Measurements from ENCODE around the gene CYB561D1.

Gene CYB561D1

DNA sequence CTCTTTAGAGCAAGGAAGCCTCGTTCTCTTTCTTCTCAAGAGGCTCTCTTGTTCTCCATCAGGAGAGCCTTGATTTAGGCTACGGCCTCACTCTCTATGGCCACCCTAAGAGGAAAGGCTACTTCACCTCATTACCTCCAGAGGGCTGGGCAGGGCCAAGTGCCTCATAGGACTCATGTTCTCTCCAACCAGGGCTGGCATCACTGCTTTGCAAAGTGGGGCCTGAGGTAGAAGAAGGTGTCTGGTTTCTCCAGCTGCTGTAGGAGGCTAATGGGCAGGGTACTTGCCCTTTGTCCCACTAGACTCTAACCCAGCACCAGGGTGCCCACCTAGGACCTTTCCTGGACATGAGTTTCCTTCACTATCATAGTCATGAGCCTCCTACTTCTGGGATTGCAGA lies 12.2 kb upstream of the CYB561D1 start:
- no peak overlapping the region for H3K4me3 ChIP-seq (ENCODE audit: low read length)
- 0 out of 2 replicates have a peak, but pooled peaks cover 4% of the 10 kb centered on the region for H3K79me2 ChIP-seq (ENCODE audit: low read length)
- H4K20me1 ChIP-seq (ENCODE audit: insufficient read depth, low read length) = no peaks in the 10 kb centered on the region
- H3K9me3 ChIP-seq (replicated peaks; ENCODE audit: insufficient read depth, low read length) = no peaks in the 10 kb centered on the region
- H3K4me1 ChIP-seq (ENCODE audit: low read length) = no peaks in the 10 kb centered on the region
- no peak overlapping the region for H3K27ac ChIP-seq (ENCODE audit: low read length)
- H3K36me3 ChIP-seq (replicated peaks; ENCODE audit: insufficient read depth, low read length) = no peaks in the 10 kb centered on the region
- no peaks in the 10 kb centered on the region for H3F3A ChIP-seq (ENCODE audit: insufficient read depth, low read length)
- no peaks in the 10 kb centered on the region for H3K9me2 ChIP-seq (replicated peaks; ENCODE audit: insufficient read depth, low read length)
- no peak overlapping the region for H3K9ac ChIP-seq (ENCODE audit: low read length)
- DNase-seq = no peak
- TF ChIP-seq EZH2 (optimal IDR thresholded peaks at IDR 0.05; ENCODE audit: low read depth, low read length) (no peak), EZH2phosphoT487 (IDR thresholded peaks at IDR 0.05; ENCODE audit: low read length) (no peak)
- TF ChIP-seq, protein P1, sequence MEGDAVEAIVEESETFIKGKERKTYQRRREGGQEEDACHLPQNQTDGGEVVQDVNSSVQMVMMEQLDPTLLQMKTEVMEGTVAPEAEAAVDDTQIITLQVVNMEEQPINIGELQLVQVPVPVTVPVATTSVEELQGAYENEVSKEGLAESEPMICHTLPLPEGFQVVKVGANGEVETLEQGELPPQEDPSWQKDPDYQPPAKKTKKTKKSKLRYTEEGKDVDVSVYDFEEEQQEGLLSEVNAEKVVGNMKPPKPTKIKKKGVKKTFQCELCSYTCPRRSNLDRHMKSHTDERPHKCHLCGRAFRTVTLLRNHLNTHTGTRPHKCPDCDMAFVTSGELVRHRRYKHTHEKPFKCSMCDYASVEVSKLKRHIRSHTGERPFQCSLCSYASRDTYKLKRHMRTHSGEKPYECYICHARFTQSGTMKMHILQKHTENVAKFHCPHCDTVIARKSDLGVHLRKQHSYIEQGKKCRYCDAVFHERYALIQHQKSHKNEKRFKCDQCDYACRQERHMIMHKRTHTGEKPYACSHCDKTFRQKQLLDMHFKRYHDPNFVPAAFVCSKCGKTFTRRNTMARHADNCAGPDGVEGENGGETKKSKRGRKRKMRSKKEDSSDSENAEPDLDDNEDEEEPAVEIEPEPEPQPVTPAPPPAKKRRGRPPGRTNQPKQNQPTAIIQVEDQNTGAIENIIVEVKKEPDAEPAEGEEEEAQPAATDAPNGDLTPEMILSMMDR (IDR thresholded peaks at IDR 0.05; ENCODE audit: low read length) = no peak
- no peaks in the 10 kb centered on the region; the same call in 1 of the 2 replicates for H3K27me3 ChIP-seq (replicated peaks; ENCODE audit: insufficient read depth, low read length)
- no peak overlapping the region for H2AFZ ChIP-seq (ENCODE audit: low read length)
- no peak overlapping the region for H3K4me2 ChIP-seq (ENCODE audit: low read depth, low read length)

DNA sequence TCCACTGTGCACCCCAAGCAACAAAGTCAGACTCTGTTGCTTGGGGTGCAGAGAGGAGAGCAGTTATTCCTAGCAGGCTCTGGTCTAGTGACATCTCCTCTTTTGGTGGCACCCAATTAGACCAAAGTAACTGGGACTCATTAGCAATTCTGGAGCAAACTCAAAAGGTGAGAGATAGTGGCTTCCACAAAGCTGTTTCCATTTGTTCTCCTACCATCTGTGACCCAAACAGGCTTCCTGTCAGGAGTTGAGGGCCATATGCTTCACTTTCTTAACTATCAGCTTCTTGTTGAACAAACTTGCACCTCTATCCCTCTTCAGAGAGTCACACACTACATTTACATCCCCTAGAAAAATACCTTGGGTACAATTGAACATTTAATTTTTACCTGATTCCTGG lies 11.7 kb upstream of the CYB561D1 start:
- H3K9me3 ChIP-seq (replicated peaks; ENCODE audit: insufficient read depth, low read length) = no peaks in the 10 kb centered on the region
- H4K20me1 ChIP-seq (ENCODE audit: insufficient read depth, low read length) = no peaks in the 10 kb centered on the region
- no peaks in the 10 kb centered on the region for H3F3A ChIP-seq (ENCODE audit: insufficient read depth, low read length)
- H3K27me3 ChIP-seq (replicated peaks; ENCODE audit: insufficient read depth, low read length) = no peaks in the 10 kb centered on the region; the same call in 1 of the 2 replicates
- no peak for DNase-seq
- H3K4me2 ChIP-seq (ENCODE audit: low read depth, low read length) = no peak overlapping the region
- no peak overlapping the region for H3K4me3 ChIP-seq (ENCODE audit: low read length)
- H3K36me3 ChIP-seq (replicated peaks; ENCODE audit: insufficient read depth, low read length) = no peaks in the 10 kb centered on the region
- no peaks in the 10 kb centered on the region for H3K4me1 ChIP-seq (ENCODE audit: low read length)
- no peak overlapping the region for H3K9ac ChIP-seq (ENCODE audit: low read length)
- H3K27ac ChIP-seq (ENCODE audit: low read length) = no peak overlapping the region
- TF ChIP-seq EZH2phosphoT487 (IDR thresholded peaks at IDR 0.05; ENCODE audit: low read length) = no peak
- TF ChIP-seq EZH2 (optimal IDR thresholded peaks at IDR 0.05; ENCODE audit: low read depth, low read length) = no peak
- TF ChIP-seq, protein P1 (IDR thresholded peaks at IDR 0.05; ENCODE audit: low read length) = no peak
- no peaks in the 10 kb centered on the region for H3K9me2 ChIP-seq (replicated peaks; ENCODE audit: insufficient read depth, low read length)
- H2AFZ ChIP-seq (ENCODE audit: low read length) = no peak overlapping the region
- H3K79me2 ChIP-seq (ENCODE audit: low read length) = 0 out of 2 replicates have a peak, but pooled peaks cover 4% of the 10 kb centered on the region

DNA sequence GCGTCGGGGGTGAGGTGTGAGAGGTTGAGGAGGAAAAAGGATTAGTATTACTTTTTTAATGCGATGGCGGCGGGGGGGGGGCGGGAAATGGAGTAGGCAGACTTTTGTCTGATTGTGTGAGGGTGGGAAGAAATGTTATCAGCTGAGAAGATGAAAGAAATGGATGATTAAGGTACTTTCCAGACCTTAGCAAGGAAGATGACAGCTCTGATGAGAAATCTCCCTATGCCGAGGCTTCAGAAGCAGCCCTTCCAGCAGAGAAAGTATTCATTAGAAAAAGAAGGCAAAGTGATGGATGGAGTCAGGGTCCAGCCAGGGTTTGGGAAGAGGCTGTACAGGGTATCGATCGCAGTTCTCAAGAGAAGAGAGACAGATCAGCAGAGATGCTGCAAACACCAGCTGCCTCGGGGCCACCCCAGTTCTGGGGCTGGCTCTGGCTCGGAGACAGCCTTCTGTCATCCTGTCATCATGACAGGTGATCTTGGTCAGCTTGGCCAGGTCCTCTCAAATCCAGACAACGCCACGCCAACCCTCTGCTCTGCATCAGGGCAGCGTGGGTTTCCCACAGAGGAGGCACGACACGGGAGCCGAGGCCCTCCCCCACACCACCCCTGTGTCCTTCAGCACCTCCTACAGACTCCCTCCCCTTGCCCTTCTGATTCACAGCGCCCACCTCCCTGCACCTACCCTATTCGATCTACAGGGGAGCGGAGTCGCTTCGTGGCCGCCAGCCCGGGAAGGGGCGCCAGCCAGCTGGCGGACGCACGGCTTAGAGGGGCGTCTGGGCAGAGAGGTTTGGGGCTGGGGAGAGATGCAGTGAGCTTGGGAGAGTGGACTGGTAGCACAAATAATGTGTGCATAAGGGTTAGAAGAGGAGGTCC lies 10.9 kb upstream of the CYB561D1 start:
- Histone ChIP-seq H3K9me3 (replicated peaks; ENCODE audit: insufficient read depth, low read length) (no peaks in the 10 kb centered on the region), H3K79me2 (ENCODE audit: low read length) (0 out of 2 replicates have a peak, but pooled peaks cover 4% of the 10 kb centered on the region), H3K4me1 (ENCODE audit: low read length) (no peaks in the 10 kb centered on the region), H3K9me2 (replicated peaks; ENCODE audit: insufficient read depth, low read length) (no peaks in the 10 kb centered on the region), H4K20me1 (ENCODE audit: insufficient read depth, low read length) (no peaks in the 10 kb centered on the region), H3K4me2 (ENCODE audit: low read depth, low read length) (peak overlapping the region; percentile 90), H3K36me3 (replicated peaks; ENCODE audit: insufficient read depth, low read length) (no peaks in the 10 kb centered on the region), H3K4me3 (ENCODE audit: low read length) (peak overlapping the region; percentile 60), H3K27me3 (replicated peaks; ENCODE audit: insufficient read depth, low read length) (no peaks in the 10 kb centered on the region; the same call in 1 of the 2 replicates), H3K9ac (ENCODE audit: low read length) (no peak overlapping the region), H2AFZ (ENCODE audit: low read length) (peak overlapping the region; percentile 77), H3K27ac (ENCODE audit: low read length) (no peak overlapping the region), H3F3A (ENCODE audit: insufficient read depth, low read length) (no peaks in the 10 kb centered on the region)
- TF ChIP-seq, protein P1 (IDR thresholded peaks at IDR 0.05; ENCODE audit: low read length) = no peak
- DNase-seq = no peak
